Liver (tissue), 9 donors: ENCODE data around the gene CSNK1D. TPM values are rescaled to one million over a fixed set of nuclear protein-coding genes. Genes with fewer than 3 reads are reported as not detected.

Experiments
- DNase-seq: peaks from one replicate; pipeline ENCODE4 v3.0.0-alpha.2; 2017; ENCODE audit warnings: low spot score
- H3K27ac ChIP-seq, 2 donors: one replicate each; pipeline ENCODE4 v1.7.0; 2013; ENCODE audit warnings: inconsistent platforms in 2 of 2, low read length in 2 of 2, control low read depth in 1 of 2, low read depth in 1 of 2, mild to moderate bottlenecking in 1 of 2
- H3K27me3 ChIP-seq, 4 donors: one replicate each; pipeline versions ENCODE4 v1.6.1 to v1.7.0; 2013; ENCODE audit warnings: low read length in 3 of 4, inconsistent platforms in 1 of 4, mild to moderate bottlenecking in 1 of 4, moderate library complexity in 1 of 4; ENCODE audit not compliant: control insufficient read depth in 4 of 4, insufficient read depth in 4 of 4
- H3K36me3 ChIP-seq, 4 donors: one replicate each; pipeline versions ENCODE4 v1.6.1 to v1.7.0; 2013; ENCODE audit warnings: low read length in 3 of 4, mild to moderate bottlenecking in 3 of 4, low read depth in 1 of 4, moderate library complexity in 1 of 4; ENCODE audit not compliant: control insufficient read depth in 4 of 4, insufficient read depth in 3 of 4
- H3K4me1 ChIP-seq, 4 donors: one replicate each; pipeline versions ENCODE4 v1.6.1 to v1.7.0; 2013; ENCODE audit warnings: low read length in 3 of 4, mild to moderate bottlenecking in 3 of 4, moderate library complexity in 1 of 4; ENCODE audit not compliant: control insufficient read depth in 4 of 4, insufficient read depth in 4 of 4
- H3K4me3 ChIP-seq, 3 donors: one replicate each; pipeline versions ENCODE4 v1.6.1 to v1.7.0; 2013; ENCODE audit warnings: low read length in 3 of 3, control low read depth in 1 of 3, low read depth in 1 of 3, mild to moderate bottlenecking in 1 of 3
- H3K9ac ChIP-seq, 2 donors: one replicate each; pipeline ENCODE4 v1.7.0; 2013; ENCODE audit warnings: low read length in 2 of 2, mild to moderate bottlenecking in 2 of 2, moderate library complexity in 2 of 2, control low read depth in 1 of 2, low read depth in 1 of 2
- H3K9me3 ChIP-seq, 4 donors: one replicate each; pipeline versions ENCODE4 v1.6.1 to v1.7.0; 2013; ENCODE audit warnings: low read length in 3 of 4; ENCODE audit not compliant: control insufficient read depth in 4 of 4
- ATF3 ChIP-seq: IDR thresholded peaks from 2 replicates; pipeline ENCODE4 v1.6.1; 2016; ENCODE audit warnings: antibody characterized with exemption
- CTCF ChIP-seq: fragments of 150-350 bp; IDR thresholded peaks from 2 replicates; pipeline ENCODE4 v1.5.1; 2017; ENCODE audit warnings: improper control_type of control experiment, low read depth, low read length; ENCODE audit not compliant: missing input control
- FOXA1 ChIP-seq: IDR thresholded peaks from 2 replicates; pipeline ENCODE4 v1.6.1; 2016; ENCODE audit warnings: antibody characterized with exemption
- HNF4A ChIP-seq, 2 donors: conservative IDR thresholded peaks; 2 replicates each; pipeline ENCODE4 v1.6.1; 2016; ENCODE audit warnings: antibody characterized with exemption in 2 of 2, mild to moderate bottlenecking in 2 of 2
- HNF4G ChIP-seq: IDR thresholded peaks from 2 replicates; pipeline ENCODE4 v1.6.1; 2016; ENCODE audit warnings: antibody characterized with exemption
- JUND ChIP-seq, 2 donors: IDR thresholded peaks; 2 replicates each; pipeline ENCODE4 v1.6.1; 2016; ENCODE audit warnings: antibody characterized with exemption in 2 of 2
- MAX ChIP-seq: IDR thresholded peaks from 2 replicates; pipeline ENCODE4 v1.6.1; 2016; ENCODE audit warnings: antibody characterized with exemption
- NR2F2 ChIP-seq: IDR thresholded peaks from 2 replicates; pipeline ENCODE4 v1.6.1; 2016; ENCODE audit warnings: antibody characterized with exemption
- RXRA ChIP-seq, 2 donors: IDR thresholded peaks; 2 replicates each; pipeline ENCODE4 v1.6.1; 2017 to 2018; ENCODE audit warnings: antibody characterized with exemption in 2 of 2, mild to moderate bottlenecking in 1 of 2
- SP1 ChIP-seq: IDR thresholded peaks from 2 replicates; pipeline ENCODE4 v1.6.1; 2018; ENCODE audit warnings: antibody characterized with exemption, mild to moderate bottlenecking
- TAF1 ChIP-seq: conservative IDR thresholded peaks from 2 replicates; pipeline ENCODE4 v1.6.1; 2016; ENCODE audit warnings: antibody characterized with exemption, mild to moderate bottlenecking
- YY1 ChIP-seq: IDR thresholded peaks from 2 replicates; pipeline ENCODE4 v1.6.1; 2016; ENCODE audit warnings: antibody characterized with exemption, mild to moderate bottlenecking
- ZBTB33 ChIP-seq: IDR thresholded peaks from 2 replicates; pipeline ENCODE4 v1.6.1; 2016; ENCODE audit warnings: antibody characterized with exemption
- WGBS: extraction: QIAGEN DNeasy Blood & Tissue Kit; methylation state at CpG from one replicate; pipeline ENCODE4 v1.1.7; 2013; 5-methylcytosine and 5-hydroxymethylcytosine counted together
- polyA plus RNA-seq, 2 donors: library from polyadenylated mRNA; stranded (reverse) in 1 of 2; unstranded in 1 of 2; fragments of 200-250 nt in 1 of 2; fragments of >200 nt in 1 of 2; fragmentation: Nextera tagmentation in 1 of 2; extraction: Ambion mirVana in 1 of 2; gene quantifications; one replicate each; pipeline versions ENCODE4 v1.2.1 to v1.2.3, GENCODE V29; 2013 to 2015
- total RNA-seq, 2 donors: library from RNA; depleted of rRNA; stranded (reverse); fragments of >200 nt; gene quantifications; one replicate each; pipeline ENCODE4 v1.2.3, GENCODE V29; 2014
- donor health status: healthy.
- donor health status: healthy.
- donor health status: healthy.
- donor health status: healthy.
- donor health status: healthy.

CSNK1D gene
- total and polyA plus RNA-seq, 4 donors, result 22.0 to 49.0 (median 34.2) TPM

GRCh38 chr17:82277851-82278250 is 4.4 kb upstream of the CSNK1D start:
- Histone ChIP-seq H3K27ac (no peak overlapping the region), H3K9ac (no peak overlapping the region), H3K4me1 (peaks cover 1 to 9% (median 4%) of the 10 kb centered on the region in 4 donors), H3K9me3 (no peaks in the 10 kb centered on the region), H3K4me3 (no peak overlapping the region), H3K27me3 (no peaks in the 10 kb centered on the region), H3K36me3 (no peaks in the 10 kb centered on the region)
- no peak for DNase-seq
- no peak for TF ChIP-seq ATF3
- TF ChIP-seq CTCF, result no peak
- no peak for TF ChIP-seq FOXA1
- no peak for TF ChIP-seq ZBTB33
- no peak for TF ChIP-seq SP1
- no peak for TF ChIP-seq NR2F2
- no peak for TF ChIP-seq MAX
- TF ChIP-seq HNF4G, result no peak
- TF ChIP-seq TAF1, result no peak
- no peak for TF ChIP-seq RXRA (IDR thresholded peaks at IDR 0.05)
- 94% methylated on average over 12 of the region's 12 CpGs for WGBS

- H3K36me3 ChIP-seq, result peaks cover 0 to under 1% (median 0%) of the 10 kb centered on the region in 4 donors
- no peak overlapping the region for H3K9ac ChIP-seq
- no peak overlapping the region for H3K27ac ChIP-seq
- H3K4me3 ChIP-seq, result no peak overlapping the region
- no peak for DNase-seq
- no peaks in the 10 kb centered on the region for H3K27me3 ChIP-seq
- TF ChIP-seq YY1 (no peak), CTCF (no peak), HNF4A (conservative IDR thresholded peaks at IDR 0.05) (no peak), NR2F2 (no peak), ZBTB33 (no peak), RXRA (IDR thresholded peaks at IDR 0.05) (no peak), JUND (IDR thresholded peaks at IDR 0.05) (no peak)
- no peaks in the 10 kb centered on the region for H3K9me3 ChIP-seq
- H3K4me1 ChIP-seq, result peaks cover 2 to 16% (median 10%) of the 10 kb centered on the region in 4 donors
- 97% methylated on average over 5 of the region's 5 CpGs for WGBS
Observed at GRCh38 chr17:82276938-82277337, 3.4 kb upstream of the CSNK1D start.
